ENCODE data around the gene DACH1. TPM values are rescaled to one million over a fixed set of nuclear protein-coding genes. Genes with fewer than 3 reads are reported as not detected.
"Not testable (repeated sequence)": the region's sequence is repeated elsewhere in the genome, so short reads cannot be mapped to it uniquely, and the experiment has no call there.

Gene DACH1
- total RNA-seq, 1 experiment from 2014 or later, result not detected

DNA sequence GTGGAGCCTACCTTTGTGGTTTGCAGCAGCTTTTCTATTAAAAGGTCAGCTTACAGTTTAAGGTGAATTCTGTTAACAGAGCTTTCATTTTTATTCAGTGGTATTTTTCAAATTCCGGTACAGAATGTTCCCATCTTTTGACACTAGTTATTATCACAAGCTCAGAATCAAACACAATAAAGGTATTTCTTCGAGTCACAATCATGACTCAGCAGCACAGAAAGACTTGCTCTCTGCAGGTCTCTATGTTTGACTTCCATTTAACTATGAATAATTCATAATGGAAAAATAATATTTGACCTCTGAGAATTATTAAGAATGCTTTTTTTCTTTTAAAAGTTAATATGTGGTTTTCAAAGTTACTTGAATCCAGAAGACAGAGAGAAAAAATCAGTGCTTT, 28.2 kb downstream of the DACH1 start:
- ChIA-PET RAD21 (ENCODE audit: low non-redundant PET in 1 of 2, low total read pairs in 2 of 2, uncharacterized antibody in 2 of 2, unreplicated experiment in 2 of 2) (no interaction called here), CTCF (no interaction called here), POLR2A (no interaction called here)
- intact Hi-C loops (cut with micrococcal nuclease), result no loop called here
- H3K79me2 ChIP-seq (ENCODE audit: insufficient read depth, low read length), result no peaks in the 10 kb centered on the region
- TF ChIP-seq, protein P1, sequence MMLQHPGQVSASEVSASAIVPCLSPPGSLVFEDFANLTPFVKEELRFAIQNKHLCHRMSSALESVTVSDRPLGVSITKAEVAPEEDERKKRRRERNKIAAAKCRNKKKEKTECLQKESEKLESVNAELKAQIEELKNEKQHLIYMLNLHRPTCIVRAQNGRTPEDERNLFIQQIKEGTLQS (IDR thresholded peaks at IDR 0.05), result no peak
- TF ChIP-seq SRF (IDR thresholded peaks at IDR 0.05; ENCODE audit: low read depth), result no peak
- no peak for TF ChIP-seq CEBPB (IDR thresholded peaks at IDR 0.05; ENCODE audit: low read depth)
- TF ChIP-seq POLR2AphosphoS5 (IDR thresholded peaks at IDR 0.05; ENCODE audit: low read depth, low read length), result no peak
- TF ChIP-seq JUND (IDR thresholded peaks at IDR 0.05), result no peak
- no peak for TF ChIP-seq RAD21 (IDR thresholded peaks at IDR 0.05; ENCODE audit: low read depth)
- no TSS peak for BruUV-seq (replicated peaks)
- ATAC-seq (no peak), DNase-seq (ENCODE audit: low read depth, low spot score) (no peak)
- no peak overlapping the region for H3K4me2 ChIP-seq (ENCODE audit: low read length)
- H3K36me3 ChIP-seq (ENCODE audit: control insufficient read depth in 1 of 2, insufficient read depth in 2 of 2, low read length in 2 of 2), result no peaks in the 10 kb centered on the region
- H3K9me3 ChIP-seq (ENCODE audit: control insufficient read depth in 1 of 2, insufficient read depth in 1 of 2, low read depth in 1 of 2, low read length in 2 of 2), result no peaks in the 10 kb centered on the region
- no peaks in the 10 kb centered on the region for H3K9me2 ChIP-seq (ENCODE audit: insufficient read depth)
- no peaks in the 10 kb centered on the region for H4K20me1 ChIP-seq (ENCODE audit: insufficient read depth)
- H3K9ac ChIP-seq (ENCODE audit: low read length), result no peak overlapping the region
- no peak overlapping the region for H2AFZ ChIP-seq (ENCODE audit: low read depth, low read length, poor library complexity, severe bottlenecking)
- no peaks in the 10 kb centered on the region for H3K27me3 ChIP-seq (ENCODE audit: insufficient read depth, low read length)
- no peak overlapping the region for H3K4me3 ChIP-seq (replicated peaks in 1 of 2; ENCODE audit: low read depth in 1 of 2, low read length in 2 of 2)
- no peak overlapping the region for H3K27ac ChIP-seq (ENCODE audit: low read depth, low read length)
- no peaks in the 10 kb centered on the region for H3K4me1 ChIP-seq (ENCODE audit: control insufficient read depth in 1 of 2, insufficient read depth in 2 of 2, low read length in 2 of 2)

DNA sequence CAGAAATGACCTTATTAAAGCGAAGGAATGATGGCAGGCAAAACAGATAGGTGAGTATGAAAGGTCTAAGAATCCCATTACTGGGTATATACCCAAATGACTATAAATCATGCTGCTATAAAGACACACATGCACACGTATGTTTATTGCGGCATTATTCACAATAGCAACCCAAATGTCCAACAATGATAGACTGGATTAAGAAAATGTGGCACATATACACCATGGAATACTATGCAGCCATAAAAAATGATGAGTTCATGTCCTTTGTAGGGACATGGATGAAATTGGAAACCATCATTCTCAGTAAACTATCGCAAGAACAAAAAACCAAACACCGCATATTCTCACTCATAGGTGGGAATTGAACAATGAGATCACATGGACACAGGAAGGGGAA, 29.4 kb downstream of the DACH1 start:
- H4K20me1 ChIP-seq (ENCODE audit: insufficient read depth); H3K27me3 ChIP-seq (ENCODE audit: insufficient read depth, low read length); intact Hi-C loops (cut with micrococcal nuclease); POLR2A ChIA-PET; H3K9me2 ChIP-seq (ENCODE audit: insufficient read depth); H3K9ac ChIP-seq (ENCODE audit: low read length); H3K79me2 ChIP-seq (ENCODE audit: insufficient read depth, low read length); H3K4me1 ChIP-seq (ENCODE audit: control insufficient read depth in 1 of 2, insufficient read depth in 2 of 2, low read length in 2 of 2); CTCF ChIA-PET; H2AFZ ChIP-seq (ENCODE audit: low read depth, low read length, poor library complexity, severe bottlenecking); H3K36me3 ChIP-seq (ENCODE audit: control insufficient read depth in 1 of 2, insufficient read depth in 2 of 2, low read length in 2 of 2); RAD21 ChIA-PET (ENCODE audit: low non-redundant PET in 1 of 2, low total read pairs in 2 of 2, uncharacterized antibody in 2 of 2, unreplicated experiment in 2 of 2); BruUV-seq (replicated peaks); H3K9me3 ChIP-seq (ENCODE audit: control insufficient read depth in 1 of 2, insufficient read depth in 1 of 2, low read depth in 1 of 2, low read length in 2 of 2); DNase-seq (ENCODE audit: low read depth, low spot score); ATAC-seq; H3K4me2 ChIP-seq (ENCODE audit: low read length); H3K27ac ChIP-seq (ENCODE audit: low read depth, low read length); H3K4me3 ChIP-seq (replicated peaks in 1 of 2; ENCODE audit: low read depth in 1 of 2, low read length in 2 of 2): not testable (repeated sequence)

Measured in HCT116 (cell line).